ENCODE data around the gene GAGE12D.
"Not testable (repeated sequence)": the region's sequence is repeated elsewhere in the genome, so short reads cannot be mapped to it uniquely, and the experiment has no call there.

Gene GAGE12D

GRCh38 chrX:49541433-49541832 lies at the start of gene GAGE12D:
Gene GAGE12D, plus strand, starts transcription at chrX:49541733. Its CDS starts 1,155 bp downstream, at chrX:49542888.
- not testable (repeated sequence) for DNase-seq

DNA sequence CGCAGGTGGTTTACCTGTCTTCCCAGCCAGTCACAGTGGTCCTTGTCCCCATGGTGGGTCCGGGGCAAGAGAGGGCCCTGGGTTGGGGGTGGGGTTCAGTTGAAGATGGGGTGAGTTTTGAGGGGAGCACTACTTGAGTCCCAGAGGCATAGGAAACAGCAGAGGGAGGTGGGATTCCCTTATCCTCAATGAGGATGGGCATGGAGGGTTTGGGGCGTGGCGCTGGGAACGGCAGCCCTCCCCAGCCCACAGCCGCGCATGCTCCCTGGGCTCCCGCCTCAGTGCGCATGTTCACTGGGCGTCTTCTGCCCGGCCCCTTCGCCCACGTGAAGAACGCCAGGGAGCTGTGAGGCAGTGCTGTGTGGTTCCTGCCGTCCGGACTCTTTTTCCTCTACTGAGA lies 9.7 kb upstream of the GAGE12D start, which contains the start of gene GAGE12C:
Gene GAGE12C (plus strand): TSS at position 301 of the 400 bp plus-strand sequence. CDS start 1,155 bp downstream, outside the sequence.
- DNase-seq, result not testable (repeated sequence)

DNA sequence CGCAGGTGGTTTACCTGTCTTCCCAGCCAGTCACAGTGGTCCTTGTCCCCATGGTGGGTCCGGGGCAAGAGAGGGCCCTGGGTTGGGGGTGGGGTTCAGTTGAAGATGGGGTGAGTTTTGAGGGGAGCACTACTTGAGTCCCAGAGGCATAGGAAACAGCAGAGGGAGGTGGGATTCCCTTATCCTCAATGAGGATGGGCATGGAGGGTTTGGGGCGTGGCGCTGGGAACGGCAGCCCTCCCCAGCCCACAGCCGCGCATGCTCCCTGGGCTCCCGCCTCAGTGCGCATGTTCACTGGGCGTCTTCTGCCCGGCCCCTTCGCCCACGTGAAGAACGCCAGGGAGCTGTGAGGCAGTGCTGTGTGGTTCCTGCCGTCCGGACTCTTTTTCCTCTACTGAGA lies 9.5 kb downstream of the GAGE12D start, which contains the start of gene GAGE12E:
Gene GAGE12E (plus strand): TSS at position 301 of the 400 bp plus-strand sequence. CDS start 1,155 bp downstream, outside the sequence.
- DNase-seq, result not testable (repeated sequence)

GRCh38 chrX:49560542-49560941 lies 19.0 kb downstream of the GAGE12D start, which contains the start of gene GAGE12F:
Gene GAGE12F, plus strand, starts transcription at chrX:49560842. Its CDS starts 1,155 bp downstream, at chrX:49561997.
- DNase-seq, result not testable (repeated sequence)

DNA sequence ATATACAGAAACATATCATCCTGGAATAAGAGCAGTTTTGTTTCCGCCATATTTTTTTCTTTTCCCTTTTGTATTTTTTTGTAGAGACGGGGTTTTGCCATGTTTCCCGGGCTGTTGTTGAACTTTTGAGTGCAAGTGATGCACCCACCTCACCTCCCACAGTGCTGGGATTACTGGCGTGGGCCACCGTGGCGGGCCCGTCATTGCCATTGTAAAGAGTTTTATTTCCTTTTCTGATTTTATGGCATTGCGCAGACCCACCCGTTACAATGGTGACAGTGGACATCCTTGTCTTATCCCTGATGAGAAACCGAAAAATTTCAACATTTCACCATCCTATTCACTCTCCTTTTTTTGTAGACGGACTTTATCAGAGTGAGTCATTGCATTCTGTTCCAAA lies 27.2 kb downstream of the GAGE12D start:
- not testable (repeated sequence) for DNase-seq

DNA sequence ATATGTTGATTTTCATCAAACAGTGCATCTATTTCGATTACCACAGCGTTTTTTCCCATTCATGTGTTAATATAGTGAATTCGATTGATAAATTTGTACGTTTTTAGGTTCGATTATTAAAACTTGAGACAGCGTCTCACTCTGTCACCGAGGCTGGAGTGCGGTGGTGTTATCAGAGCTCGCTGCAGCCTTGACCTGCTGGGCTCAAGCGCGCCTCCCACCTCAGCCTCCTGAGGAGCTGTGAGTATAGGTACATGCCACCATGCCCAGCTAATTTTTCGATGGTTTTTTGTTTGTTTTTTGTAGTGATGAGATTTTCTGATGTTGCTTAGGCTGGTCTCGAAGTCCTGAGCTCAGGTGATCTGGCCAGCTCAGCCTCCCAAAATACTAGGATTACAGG lies 27.6 kb downstream of the GAGE12D start:
- not testable (repeated sequence) for DNase-seq

DNA sequence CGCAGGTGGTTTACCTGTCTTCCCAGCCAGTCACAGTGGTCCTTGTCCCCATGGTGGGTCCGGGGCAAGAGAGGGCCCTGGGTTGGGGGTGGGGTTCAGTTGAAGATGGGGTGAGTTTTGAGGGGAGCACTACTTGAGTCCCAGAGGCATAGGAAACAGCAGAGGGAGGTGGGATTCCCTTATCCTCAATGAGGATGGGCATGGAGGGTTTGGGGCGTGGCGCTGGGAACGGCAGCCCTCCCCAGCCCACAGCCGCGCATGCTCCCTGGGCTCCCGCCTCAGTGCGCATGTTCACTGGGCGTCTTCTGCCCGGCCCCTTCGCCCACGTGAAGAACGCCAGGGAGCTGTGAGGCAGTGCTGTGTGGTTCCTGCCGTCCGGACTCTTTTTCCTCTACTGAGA lies 28.6 kb downstream of the GAGE12D start, which contains the start of gene GAGE12G:
Gene GAGE12G (plus strand): TSS at position 301 of the 400 bp plus-strand sequence. CDS start 1,155 bp downstream, outside the sequence.
- not testable (repeated sequence) for DNase-seq

DNA sequence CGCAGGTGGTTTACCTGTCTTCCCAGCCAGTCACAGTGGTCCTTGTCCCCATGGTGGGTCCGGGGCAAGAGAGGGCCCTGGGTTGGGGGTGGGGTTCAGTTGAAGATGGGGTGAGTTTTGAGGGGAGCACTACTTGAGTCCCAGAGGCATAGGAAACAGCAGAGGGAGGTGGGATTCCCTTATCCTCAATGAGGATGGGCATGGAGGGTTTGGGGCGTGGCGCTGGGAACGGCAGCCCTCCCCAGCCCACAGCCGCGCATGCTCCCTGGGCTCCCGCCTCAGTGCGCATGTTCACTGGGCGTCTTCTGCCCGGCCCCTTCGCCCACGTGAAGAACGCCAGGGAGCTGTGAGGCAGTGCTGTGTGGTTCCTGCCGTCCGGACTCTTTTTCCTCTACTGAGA lies 38.1 kb downstream of the GAGE12D start, which contains the start of gene GAGE12H:
Gene GAGE12H (plus strand): TSS at position 301 of the 400 bp plus-strand sequence. CDS start 1,155 bp downstream, outside the sequence.
- not testable (repeated sequence) for DNase-seq

DNA sequence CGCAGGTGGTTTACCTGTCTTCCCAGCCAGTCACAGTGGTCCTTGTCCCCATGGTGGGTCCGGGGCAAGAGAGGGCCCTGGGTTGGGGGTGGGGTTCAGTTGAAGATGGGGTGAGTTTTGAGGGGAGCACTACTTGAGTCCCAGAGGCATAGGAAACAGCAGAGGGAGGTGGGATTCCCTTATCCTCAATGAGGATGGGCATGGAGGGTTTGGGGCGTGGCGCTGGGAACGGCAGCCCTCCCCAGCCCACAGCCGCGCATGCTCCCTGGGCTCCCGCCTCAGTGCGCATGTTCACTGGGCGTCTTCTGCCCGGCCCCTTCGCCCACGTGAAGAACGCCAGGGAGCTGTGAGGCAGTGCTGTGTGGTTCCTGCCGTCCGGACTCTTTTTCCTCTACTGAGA lies 47.7 kb downstream of the GAGE12D start, which contains the start of gene GAGE2A:
Gene GAGE2A (plus strand): TSS at position 301 of the 400 bp plus-strand sequence. CDS start 1,155 bp downstream, outside the sequence.
- DNase-seq, result not testable (repeated sequence)

- DNase-seq, result not testable (repeated sequence)
These were observed 48.4 kb downstream of the GAGE12D start for GRCh38 chrX:49589769-49590478.

DNA sequence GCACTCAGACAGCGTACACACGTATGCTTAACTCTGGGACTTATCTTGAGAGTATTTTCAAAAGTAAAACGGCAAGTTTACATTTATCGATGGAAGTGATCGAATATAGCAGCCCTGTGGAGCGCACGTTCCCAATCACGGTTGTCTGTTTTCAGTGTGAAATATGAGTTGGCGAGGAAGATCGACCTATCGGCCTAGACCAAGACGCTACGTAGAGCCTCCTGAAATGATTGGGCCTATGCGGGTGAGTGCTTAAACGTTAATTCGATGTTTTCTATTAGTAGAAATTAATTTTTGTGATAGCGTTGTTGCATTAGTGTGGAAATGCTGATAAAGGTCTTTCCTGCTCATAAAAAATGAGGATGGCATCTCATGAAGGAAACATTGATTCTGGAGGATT lies 49.0 kb downstream of the GAGE12D start:
- DNase-seq, result not testable (repeated sequence)

Measured in amygdala (tissue), 56 donors.